Ascending aorta (tissue), 2 donors: ENCODE data around the gene IZUMO1R. TPM values are rescaled to one million over a fixed set of nuclear protein-coding genes. Genes with fewer than 3 reads are reported as not detected.
"Not testable (repeated sequence)": the region's sequence is repeated elsewhere in the genome, so short reads cannot be mapped to it uniquely, and the experiment has no call there.

Experiments
- DNase-seq, 2 donors: peaks; one replicate each; pipeline ENCODE4 v3.0.0-alpha.2; 2019; ENCODE audit warnings: low spot score in 2 of 2
- H3K27ac ChIP-seq, 2 donors: fragments of 200-600 bp; sonication (generic); one replicate each; pipeline ENCODE4 v1.5.1; 2016 to 2017; ENCODE audit warnings: mild to moderate bottlenecking in 1 of 2
- H3K27me3 ChIP-seq: fragments of 200-600 bp; sonication (generic); one replicate; pipeline ENCODE4 v1.5.1; 2017
- H3K36me3 ChIP-seq, 2 donors: fragments of 200-600 bp; sonication (generic); one replicate each; pipeline ENCODE4 v1.5.1; 2016
- H3K4me1 ChIP-seq, 2 donors: fragments of 200-600 bp; sonication (generic); one replicate each; pipeline ENCODE4 v1.5.1; 2016 to 2017; ENCODE audit warnings: mild to moderate bottlenecking in 1 of 2
- H3K4me3 ChIP-seq, 2 donors: fragments of 200-600 bp; sonication (generic); one replicate each; pipeline ENCODE4 v1.5.1; 2016 to 2017; ENCODE audit warnings: mild to moderate bottlenecking in 1 of 2
- H3K9me3 ChIP-seq, 2 donors: fragments of 200-600 bp; sonication (generic); one replicate each; pipeline ENCODE4 v1.5.1; 2016
- intact Hi-C: fragments of 100-400 bp; cut with DNase I; formaldehyde crosslinking; loops from one replicate; pipeline ENCODE4 v1.15.1; 2023
- total RNA-seq: library from RNA; depleted of rRNA; stranded (reverse); fragments of >200 nt; gene quantifications from one replicate; pipeline ENCODE4 v1.1.0, GENCODE V29; 2016
- TF ChIP-seq, protein P1 (sequence below), 3 experiments: fragments of 200-600 bp in 2 of 3; fragments of 450-650 bp in 1 of 3; sonication (generic) in 2 of 3; IDR thresholded peaks; one replicate each; pipeline ENCODE4 v1.5.1; 2016 to 2019; ENCODE audit warnings: antibody characterized with exemption in 3 of 3, mild to moderate bottlenecking in 1 of 3, moderate library complexity in 1 of 3

IZUMO1R gene
- total RNA-seq, 1 donor from 2014 or later = not detected

DNA sequence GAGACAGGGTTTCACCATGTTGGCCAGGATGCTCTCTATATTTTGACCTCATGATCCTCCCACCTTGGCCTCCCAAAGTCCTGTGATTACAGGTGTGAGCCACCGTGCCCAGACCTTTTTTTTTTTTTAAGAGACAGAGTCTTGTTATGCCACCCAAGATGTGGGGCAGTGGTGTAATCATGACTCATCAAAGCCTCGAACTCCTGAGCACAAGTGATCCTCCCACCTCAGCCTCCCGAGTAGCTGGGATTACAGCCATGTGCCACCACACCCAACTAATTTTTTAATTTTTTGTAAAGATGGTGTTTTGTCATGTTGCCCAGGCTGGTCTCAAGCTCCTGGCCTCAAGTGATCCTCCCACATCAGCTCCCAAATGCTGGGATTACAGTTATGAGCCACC lies 37.9 kb downstream of the IZUMO1R start:
- DNase-seq = no peak
- TF ChIP-seq, protein P1, sequence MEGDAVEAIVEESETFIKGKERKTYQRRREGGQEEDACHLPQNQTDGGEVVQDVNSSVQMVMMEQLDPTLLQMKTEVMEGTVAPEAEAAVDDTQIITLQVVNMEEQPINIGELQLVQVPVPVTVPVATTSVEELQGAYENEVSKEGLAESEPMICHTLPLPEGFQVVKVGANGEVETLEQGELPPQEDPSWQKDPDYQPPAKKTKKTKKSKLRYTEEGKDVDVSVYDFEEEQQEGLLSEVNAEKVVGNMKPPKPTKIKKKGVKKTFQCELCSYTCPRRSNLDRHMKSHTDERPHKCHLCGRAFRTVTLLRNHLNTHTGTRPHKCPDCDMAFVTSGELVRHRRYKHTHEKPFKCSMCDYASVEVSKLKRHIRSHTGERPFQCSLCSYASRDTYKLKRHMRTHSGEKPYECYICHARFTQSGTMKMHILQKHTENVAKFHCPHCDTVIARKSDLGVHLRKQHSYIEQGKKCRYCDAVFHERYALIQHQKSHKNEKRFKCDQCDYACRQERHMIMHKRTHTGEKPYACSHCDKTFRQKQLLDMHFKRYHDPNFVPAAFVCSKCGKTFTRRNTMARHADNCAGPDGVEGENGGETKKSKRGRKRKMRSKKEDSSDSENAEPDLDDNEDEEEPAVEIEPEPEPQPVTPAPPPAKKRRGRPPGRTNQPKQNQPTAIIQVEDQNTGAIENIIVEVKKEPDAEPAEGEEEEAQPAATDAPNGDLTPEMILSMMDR (IDR thresholded peaks at IDR 0.05) = no peak
- H3K4me3 ChIP-seq = no peak overlapping the region
- H3K27ac ChIP-seq = no peak overlapping the region
- intact Hi-C loops = no loop called here
- H3K4me1 ChIP-seq = no peaks in the 10 kb centered on the region
- H3K36me3 ChIP-seq = no peaks in the 10 kb centered on the region
- no peaks in the 10 kb centered on the region for H3K27me3 ChIP-seq
- H3K9me3 ChIP-seq = no peaks in the 10 kb centered on the region

DNA sequence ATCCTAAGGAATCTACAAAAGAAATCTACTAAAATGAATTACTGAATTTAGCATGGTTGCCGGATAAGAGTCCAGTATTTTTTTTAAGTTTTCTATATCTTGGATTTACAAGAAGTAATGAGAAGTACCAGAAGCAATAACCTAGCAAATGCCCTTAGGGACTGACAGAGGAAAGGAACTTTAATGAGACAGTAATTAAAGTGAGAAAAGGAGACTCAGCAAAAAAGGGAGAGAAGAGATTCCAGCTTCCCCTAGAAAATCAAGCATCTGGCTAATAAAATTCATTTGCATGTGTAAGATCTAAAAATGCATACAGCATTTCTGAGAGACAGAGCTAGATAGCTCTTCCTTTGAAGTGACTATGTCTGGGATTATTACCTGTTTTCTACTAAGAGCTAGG lies 39.1 kb downstream of the IZUMO1R start:
- intact Hi-C loops = no loop called here
- no peak for DNase-seq
- H3K9me3 ChIP-seq = no peaks in the 10 kb centered on the region

DNA sequence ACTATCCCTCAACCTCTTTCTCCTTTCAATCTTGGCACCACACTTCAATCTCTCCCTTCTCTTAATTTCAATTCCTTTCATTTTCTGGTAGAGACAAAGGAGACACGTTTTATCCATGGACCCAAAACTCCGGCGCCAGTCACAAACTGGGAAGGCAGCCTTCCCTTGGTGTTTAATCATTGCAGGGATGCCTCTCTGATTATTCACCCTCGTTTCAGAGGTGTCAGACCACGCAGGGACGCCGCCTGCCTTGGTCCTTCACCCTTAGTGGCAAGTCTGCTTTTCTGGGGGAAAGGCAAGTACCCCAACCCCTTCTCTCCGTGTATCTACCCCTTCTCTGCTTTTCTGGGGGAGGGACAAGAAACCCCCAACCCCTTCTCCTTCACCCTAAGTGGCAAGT lies 41.9 kb downstream of the IZUMO1R start:
- H3K27me3 ChIP-seq, H3K36me3 ChIP-seq, H3K9me3 ChIP-seq, H3K27ac ChIP-seq, H3K4me3 ChIP-seq, DNase-seq, H3K4me1 ChIP-seq, intact Hi-C loops: not testable (repeated sequence)

More for the DNA sequence above, 39.1 kb downstream of the IZUMO1R start:
- Histone ChIP-seq H3K4me1 (no peaks in the 10 kb centered on the region), H3K4me3 (no peak overlapping the region), H3K27ac (no peak overlapping the region), H3K36me3 (no peaks in the 10 kb centered on the region), H3K27me3 (no peaks in the 10 kb centered on the region)
- TF ChIP-seq, protein P1 (IDR thresholded peaks at IDR 0.05) = no peak

GRCh38 chr11:94350850-94351563 lies 46.6 kb downstream of the IZUMO1R start:
- DNase-seq, H3K27ac ChIP-seq, H3K4me3 ChIP-seq, intact Hi-C loops, H3K27me3 ChIP-seq, H3K4me1 ChIP-seq, H3K9me3 ChIP-seq, H3K36me3 ChIP-seq: not testable (repeated sequence)

Other genes with a start within 250 kb of the IZUMO1R start
- 24.4 TPM for gene PANX1, start 175.7 kb upstream of the IZUMO1R start, total RNA-seq
- gene GPR83, start 96.8 kb downstream of the IZUMO1R start, total RNA-seq = not detected
- 3.3 TPM for gene MRE11, start 189.3 kb downstream of the IZUMO1R start, total RNA-seq
- gene ANKRD49, start 189.4 kb downstream of the IZUMO1R start, total RNA-seq = 7.0 TPM
- not detected for gene C11orf97, start 207.9 kb downstream of the IZUMO1R start, total RNA-seq
- gene FUT4, start 239.3 kb downstream of the IZUMO1R start, total RNA-seq = 3.2 TPM